NCI-H128 (cell line): ENCODE results near the gene POLR1H.
A peak's percentile ranks its signal among the peaks of the same experiment; 100 is the strongest.

Experiments used
- DNase-seq: peaks from one replicate; lab custom pipeline; 2025; ENCODE audit not compliant: unreplicated experiment; lab: John Stamatoyannopoulos, UW

The POLR1H gene

GRCh38 chr6:30061858-30062458, 893 bp downstream of the POLR1H start:
- DNase-seq, result no peak

GRCh38 chr6:30062471-30063178, 1.6 kb downstream of the POLR1H start:
- DNase-seq, result no peak

- DNase-seq, result no peak
These were observed 2.2 kb downstream of the POLR1H start for GRCh38 chr6:30063315-30063714.

- DNase-seq, result no peak
These were observed 5.0 kb downstream of the POLR1H start for GRCh38 chr6:30066082-30066481.

- DNase-seq, result peak; percentile 95
These were observed 5.8 kb downstream of the POLR1H start, which contains the start of gene PPP1R11 for GRCh38 chr6:30066577-30067459. Gene PPP1R11, plus strand, starts transcription at chr6:30067198. Its CDS starts 213 bp downstream, at chr6:30067411.

GRCh38 chr6:30067460-30068139, 6.5 kb downstream of the POLR1H start:
- DNase-seq, result no peak

- DNase-seq, result no peak
These were observed 10.2 kb downstream of the POLR1H start for GRCh38 chr6:30071081-30071818.

GRCh38 chr6:30071858-30072257, 10.8 kb downstream of the POLR1H start:
- no peak for DNase-seq

- DNase-seq, result no peak
These were observed 12.6 kb downstream of the POLR1H start for GRCh38 chr6:30073489-30074235.

GRCh38 chr6:30074331-30075093, 13.4 kb downstream of the POLR1H start:
- no peak for DNase-seq

GRCh38 chr6:30075094-30075789, 14.2 kb downstream of the POLR1H start, which contains the start of gene RNF39:
Gene RNF39, minus strand, starts transcription at chr6:30075769. Its CDS starts 184 bp downstream, at chr6:30075585.
- no peak for DNase-seq

GRCh38 chr6:30075790-30076732, 15.0 kb downstream of the POLR1H start:
- no peak for DNase-seq

- no peak for DNase-seq
These were observed 16.2 kb downstream of the POLR1H start for GRCh38 chr6:30077218-30077617.

- DNase-seq, result no peak
These were observed 26.8 kb downstream of the POLR1H start for GRCh38 chr6:30087876-30088275.

- no peak for DNase-seq
These were observed 30.7 kb downstream of the POLR1H start for GRCh38 chr6:30091577-30092381.

GRCh38 chr6:30092852-30093543, 31.9 kb downstream of the POLR1H start:
- no peak for DNase-seq
